WTC11 (cell line): ENCODE measurements around the gene PTH1R. TPM values are rescaled to one million over a fixed set of nuclear protein-coding genes. Genes with fewer than 3 reads are reported as not detected.

Experiments
- ATAC-seq: fragments of 200-7000 bp; cut with Tn5 transposase; 2 replicates; pipeline ENCODE4 v1.10.0; 2021; ENCODE audit warnings: mild to moderate bottlenecking, moderate library complexity
- CTCF ChIA-PET: fragments of 300-600 bp; sonication (Branson Sonifier 250); formaldehyde crosslinking; loops from one replicate; lab custom pipeline; 2021; ENCODE audit warnings: antibody characterized with exemption; lab: Charles Lee
- POLR2A ChIA-PET: fragments of 350-600 bp; sonication (Branson Sonifier 250); formaldehyde crosslinking; loops from one replicate; lab custom pipeline; 2021; ENCODE audit warnings: antibody characterized with exemption; lab: Charles Lee
- DNase-seq: peaks from one replicate; pipeline ENCODE4 v3.0.0; 2021; ENCODE audit warnings: low spot score
- H3K27ac Mint-ChIP-seq: 2 replicates; pipeline ENCODE4 v1.8.0; 2021; ENCODE audit warnings: mixed read lengths
- H3K27me3 Mint-ChIP-seq: 2 replicates; pipeline ENCODE4 v1.8.0; 2021; ENCODE audit warnings: low read depth, mild to moderate bottlenecking, moderate library complexity, mixed read lengths
- H3K36me3 Mint-ChIP-seq: 2 replicates; pipeline ENCODE4 v1.8.0; 2021; ENCODE audit warnings: mixed read lengths
- H3K4me1 Mint-ChIP-seq: 2 replicates; pipeline ENCODE4 v1.8.0; 2022; ENCODE audit warnings: mixed read lengths
- H3K4me3 Mint-ChIP-seq: 2 replicates; pipeline ENCODE4 v1.8.0; 2021; ENCODE audit warnings: mild to moderate bottlenecking, moderate library complexity, mixed read lengths
- H3K9me3 Mint-ChIP-seq: 2 replicates; pipeline ENCODE4 v1.8.0; 2021; ENCODE audit warnings: mixed read lengths
- CDX4 ChIP-seq: fragments of 250-450 bp; sonication (Bioruptor Pico); IDR thresholded peaks from 2 replicates; pipeline ENCODE4 v1.9.0; 2021; ENCODE audit warnings: moderate library complexity, mild to moderate bottlenecking, inconsistent platforms, borderline replicate concordance
- EMX1 ChIP-seq: fragments of 250-450 bp; sonication (Bioruptor Pico); IDR thresholded peaks from 2 replicates; pipeline ENCODE4 v1.8.0; 2021; ENCODE audit warnings: mild to moderate bottlenecking
- IRF1 ChIP-seq: sonication (generic); formaldehyde crosslinking; IDR thresholded peaks from 2 replicates; pipeline ENCODE4 v1.8.0; 2023; ENCODE audit warnings: missing genetic modification reagents
- JAZF1 ChIP-seq: fragments of 250-450 bp; sonication (Bioruptor Pico); IDR thresholded peaks from 2 replicates; pipeline ENCODE4 v1.9.0; 2021; ENCODE audit warnings: moderate library complexity, mild to moderate bottlenecking, inconsistent platforms
- NFATC4 ChIP-seq: fragments of 250-450 bp; sonication (Bioruptor Pico); IDR thresholded peaks from 2 replicates; pipeline ENCODE4 v1.9.0; 2021; ENCODE audit warnings: mild to moderate bottlenecking
- RORB ChIP-seq: fragments of 250-450 bp; sonication (Bioruptor Pico); IDR thresholded peaks from 2 replicates; pipeline ENCODE4 v1.9.0; 2021; ENCODE audit warnings: mild to moderate bottlenecking
- TEAD1 ChIP-seq: sonication (generic); formaldehyde crosslinking; IDR thresholded peaks from 2 replicates; pipeline ENCODE4 v1.8.0; 2022; ENCODE audit warnings: mild to moderate bottlenecking, missing genetic modification reagents
- TP53 ChIP-seq: sonication (generic); formaldehyde crosslinking; IDR thresholded peaks from 2 replicates; pipeline ENCODE4 v1.8.1; 2023; ENCODE audit warnings: mild to moderate bottlenecking, missing genetic modification reagents
- ZNF416 ChIP-seq: fragments of 250-450 bp; sonication (Bioruptor Pico); IDR thresholded peaks from 2 replicates; pipeline ENCODE4 v1.9.0; 2021; ENCODE audit warnings: mild to moderate bottlenecking, inconsistent platforms
- ZNF425 ChIP-seq: fragments of 250-450 bp; sonication (Bioruptor Pico); conservative IDR thresholded peaks from 2 replicates; pipeline ENCODE4 v1.9.0; 2021; ENCODE audit warnings: mild to moderate bottlenecking
- total RNA-seq: library from RNA; stranded (reverse); gene quantifications from 3 replicates; pipeline ENCODE4 v1.2.3, GENCODE V29; 2021
- TF ChIP-seq, protein P1 (sequence below): sonication (generic); formaldehyde crosslinking; IDR thresholded peaks from 2 replicates; pipeline ENCODE4 v1.8.1; 2023; ENCODE audit warnings: mild to moderate bottlenecking, moderate library complexity, missing genetic modification reagents
- TF ChIP-seq, protein P2 (sequence below): sonication (generic); formaldehyde crosslinking; IDR thresholded peaks from 2 replicates; pipeline ENCODE4 v1.8.1; 2023; ENCODE audit warnings: mild to moderate bottlenecking, missing genetic modification reagents
- TF ChIP-seq, protein P3 (sequence below): sonication (generic); formaldehyde crosslinking; IDR thresholded peaks from 2 replicates; pipeline ENCODE4 v1.8.0; 2023; ENCODE audit warnings: missing genetic modification reagents, mild to moderate bottlenecking, borderline replicate concordance

Gene PTH1R
- total RNA-seq, 1 experiment from 2014 or later: 12.0 TPM

GRCh38 chr3:46943237-46944187 lies 66.0 kb downstream of the PTH1R start (continued):
- TF ChIP-seq, protein P1, sequence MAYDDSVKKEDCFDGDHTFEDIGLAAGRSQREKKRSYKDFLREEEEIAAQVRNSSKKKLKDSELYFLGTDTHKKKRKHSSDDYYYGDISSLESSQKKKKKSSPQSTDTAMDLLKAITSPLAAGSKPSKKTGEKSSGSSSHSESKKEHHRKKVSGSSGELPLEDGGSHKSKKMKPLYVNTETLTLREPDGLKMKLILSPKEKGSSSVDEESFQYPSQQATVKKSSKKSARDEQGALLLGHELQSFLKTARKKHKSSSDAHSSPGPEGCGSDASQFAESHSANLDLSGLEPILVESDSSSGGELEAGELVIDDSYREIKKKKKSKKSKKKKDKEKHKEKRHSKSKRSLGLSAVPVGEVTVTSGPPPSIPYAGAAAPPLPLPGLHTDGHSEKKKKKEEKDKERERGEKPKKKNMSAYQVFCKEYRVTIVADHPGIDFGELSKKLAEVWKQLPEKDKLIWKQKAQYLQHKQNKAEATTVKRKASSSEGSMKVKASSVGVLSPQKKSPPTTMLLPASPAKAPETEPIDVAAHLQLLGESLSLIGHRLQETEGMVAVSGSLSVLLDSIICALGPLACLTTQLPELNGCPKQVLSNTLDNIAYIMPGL: no peak
- TF ChIP-seq, protein P2, sequence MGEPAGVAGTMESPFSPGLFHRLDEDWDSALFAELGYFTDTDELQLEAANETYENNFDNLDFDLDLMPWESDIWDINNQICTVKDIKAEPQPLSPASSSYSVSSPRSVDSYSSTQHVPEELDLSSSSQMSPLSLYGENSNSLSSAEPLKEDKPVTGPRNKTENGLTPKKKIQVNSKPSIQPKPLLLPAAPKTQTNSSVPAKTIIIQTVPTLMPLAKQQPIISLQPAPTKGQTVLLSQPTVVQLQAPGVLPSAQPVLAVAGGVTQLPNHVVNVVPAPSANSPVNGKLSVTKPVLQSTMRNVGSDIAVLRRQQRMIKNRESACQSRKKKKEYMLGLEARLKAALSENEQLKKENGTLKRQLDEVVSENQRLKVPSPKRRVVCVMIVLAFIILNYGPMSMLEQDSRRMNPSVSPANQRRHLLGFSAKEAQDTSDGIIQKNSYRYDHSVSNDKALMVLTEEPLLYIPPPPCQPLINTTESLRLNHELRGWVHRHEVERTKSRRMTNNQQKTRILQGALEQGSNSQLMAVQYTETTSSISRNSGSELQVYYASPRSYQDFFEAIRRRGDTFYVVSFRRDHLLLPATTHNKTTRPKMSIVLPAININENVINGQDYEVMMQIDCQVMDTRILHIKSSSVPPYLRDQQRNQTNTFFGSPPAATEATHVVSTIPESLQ (CRISPR knock-in tag): no peak
- TF ChIP-seq EMX1 (no peak), CDX4 (CRISPR knock-in tag) (no peak)

- no peak overlapping the region for H3K4me3 Mint-ChIP-seq
- CTCF ChIA-PET: interaction anchor here (0.6 to 2.0 kb wide), 5 partner anchors 8 to 446 kb away, joined by 3 to 6 read pairs (median 4); partner anchors contain the start of gene NBEAL2
- no peaks in the 10 kb centered on the region for H3K9me3 Mint-ChIP-seq
- TF ChIP-seq JAZF1 (CRISPR knock-in tag): no peak
- no peak for TF ChIP-seq TEAD1 (CRISPR knock-in tag)
- no peak for TF ChIP-seq NFATC4 (CRISPR knock-in tag)
- TF ChIP-seq IRF1 (CRISPR knock-in tag): no peak
- TF ChIP-seq TP53 (CRISPR knock-in tag): no peak
- TF ChIP-seq, protein P3, sequence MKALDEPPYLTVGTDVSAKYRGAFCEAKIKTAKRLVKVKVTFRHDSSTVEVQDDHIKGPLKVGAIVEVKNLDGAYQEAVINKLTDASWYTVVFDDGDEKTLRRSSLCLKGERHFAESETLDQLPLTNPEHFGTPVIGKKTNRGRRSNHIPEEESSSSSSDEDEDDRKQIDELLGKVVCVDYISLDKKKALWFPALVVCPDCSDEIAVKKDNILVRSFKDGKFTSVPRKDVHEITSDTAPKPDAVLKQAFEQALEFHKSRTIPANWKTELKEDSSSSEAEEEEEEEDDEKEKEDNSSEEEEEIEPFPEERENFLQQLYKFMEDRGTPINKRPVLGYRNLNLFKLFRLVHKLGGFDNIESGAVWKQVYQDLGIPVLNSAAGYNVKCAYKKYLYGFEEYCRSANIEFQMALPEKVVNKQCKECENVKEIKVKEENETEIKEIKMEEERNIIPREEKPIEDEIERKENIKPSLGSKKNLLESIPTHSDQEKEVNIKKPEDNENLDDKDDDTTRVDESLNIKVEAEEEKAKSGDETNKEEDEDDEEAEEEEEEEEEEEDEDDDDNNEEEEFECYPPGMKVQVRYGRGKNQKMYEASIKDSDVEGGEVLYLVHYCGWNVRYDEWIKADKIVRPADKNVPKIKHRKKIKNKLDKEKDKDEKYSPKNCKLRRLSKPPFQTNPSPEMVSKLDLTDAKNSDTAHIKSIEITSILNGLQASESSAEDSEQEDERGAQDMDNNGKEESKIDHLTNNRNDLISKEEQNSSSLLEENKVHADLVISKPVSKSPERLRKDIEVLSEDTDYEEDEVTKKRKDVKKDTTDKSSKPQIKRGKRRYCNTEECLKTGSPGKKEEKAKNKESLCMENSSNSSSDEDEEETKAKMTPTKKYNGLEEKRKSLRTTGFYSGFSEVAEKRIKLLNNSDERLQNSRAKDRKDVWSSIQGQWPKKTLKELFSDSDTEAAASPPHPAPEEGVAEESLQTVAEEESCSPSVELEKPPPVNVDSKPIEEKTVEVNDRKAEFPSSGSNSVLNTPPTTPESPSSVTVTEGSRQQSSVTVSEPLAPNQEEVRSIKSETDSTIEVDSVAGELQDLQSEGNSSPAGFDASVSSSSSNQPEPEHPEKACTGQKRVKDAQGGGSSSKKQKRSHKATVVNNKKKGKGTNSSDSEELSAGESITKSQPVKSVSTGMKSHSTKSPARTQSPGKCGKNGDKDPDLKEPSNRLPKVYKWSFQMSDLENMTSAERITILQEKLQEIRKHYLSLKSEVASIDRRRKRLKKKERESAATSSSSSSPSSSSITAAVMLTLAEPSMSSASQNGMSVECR (CRISPR knock-in tag): no peak
- no peak for TF ChIP-seq ZNF416 (CRISPR knock-in tag)
- TF ChIP-seq ZNF425 (CRISPR knock-in tag): no peak
- TF ChIP-seq RORB (CRISPR knock-in tag): no peak
- TF ChIP-seq, all 79 proteins: peak for 0
- DNase-seq (no peak), ATAC-seq (peak; percentile 26)
- POLR2A ChIA-PET: no interaction called here
- Mint-ChIP-seq H3K27ac (peak overlapping the region; percentile 50; the same call in 1 of the 2 replicates), H3K36me3 (peaks cover 13% of the 10 kb centered on the region), H3K4me1 (peaks cover 67% of the 10 kb centered on the region), H3K27me3 (no peaks in the 10 kb centered on the region)
Measured at GRCh38 chr3:46944191-46944590, 66.7 kb downstream of the PTH1R start.
